ENCODE data around the gene C9. TPM values are rescaled to one million over a fixed set of nuclear protein-coding genes. Genes with fewer than 3 reads are reported as not detected.

The C9 gene
- total RNA-seq, 1 donor from 2014 or later = not detected

- no peaks in the 10 kb centered on the region for H3K27me3 Mint-ChIP-seq (ENCODE audit: low read depth)
- DNase-seq (ENCODE audit: low spot score) = no peak
- no peaks in the 10 kb centered on the region for H3K9me3 Mint-ChIP-seq (ENCODE audit: low read depth)
- H3K4me3 Mint-ChIP-seq (ENCODE audit: unreplicated experiment) = peak overlapping the region; percentile 49
- H3K27ac Mint-ChIP-seq (ENCODE audit: unreplicated experiment) = peak overlapping the region; percentile 98
- H3K4me1 Mint-ChIP-seq (ENCODE audit: low read depth) = peaks cover 73% of the 10 kb centered on the region
- TF ChIP-seq, protein P1, sequence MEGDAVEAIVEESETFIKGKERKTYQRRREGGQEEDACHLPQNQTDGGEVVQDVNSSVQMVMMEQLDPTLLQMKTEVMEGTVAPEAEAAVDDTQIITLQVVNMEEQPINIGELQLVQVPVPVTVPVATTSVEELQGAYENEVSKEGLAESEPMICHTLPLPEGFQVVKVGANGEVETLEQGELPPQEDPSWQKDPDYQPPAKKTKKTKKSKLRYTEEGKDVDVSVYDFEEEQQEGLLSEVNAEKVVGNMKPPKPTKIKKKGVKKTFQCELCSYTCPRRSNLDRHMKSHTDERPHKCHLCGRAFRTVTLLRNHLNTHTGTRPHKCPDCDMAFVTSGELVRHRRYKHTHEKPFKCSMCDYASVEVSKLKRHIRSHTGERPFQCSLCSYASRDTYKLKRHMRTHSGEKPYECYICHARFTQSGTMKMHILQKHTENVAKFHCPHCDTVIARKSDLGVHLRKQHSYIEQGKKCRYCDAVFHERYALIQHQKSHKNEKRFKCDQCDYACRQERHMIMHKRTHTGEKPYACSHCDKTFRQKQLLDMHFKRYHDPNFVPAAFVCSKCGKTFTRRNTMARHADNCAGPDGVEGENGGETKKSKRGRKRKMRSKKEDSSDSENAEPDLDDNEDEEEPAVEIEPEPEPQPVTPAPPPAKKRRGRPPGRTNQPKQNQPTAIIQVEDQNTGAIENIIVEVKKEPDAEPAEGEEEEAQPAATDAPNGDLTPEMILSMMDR (IDR thresholded peaks at IDR 0.05) = no peak
- H3K36me3 Mint-ChIP-seq (ENCODE audit: low read depth) = peaks cover 7% of the 10 kb centered on the region
Measured at GRCh38 chr5:39399135-39400036, 35.1 kb upstream of the C9 start.

DNA sequence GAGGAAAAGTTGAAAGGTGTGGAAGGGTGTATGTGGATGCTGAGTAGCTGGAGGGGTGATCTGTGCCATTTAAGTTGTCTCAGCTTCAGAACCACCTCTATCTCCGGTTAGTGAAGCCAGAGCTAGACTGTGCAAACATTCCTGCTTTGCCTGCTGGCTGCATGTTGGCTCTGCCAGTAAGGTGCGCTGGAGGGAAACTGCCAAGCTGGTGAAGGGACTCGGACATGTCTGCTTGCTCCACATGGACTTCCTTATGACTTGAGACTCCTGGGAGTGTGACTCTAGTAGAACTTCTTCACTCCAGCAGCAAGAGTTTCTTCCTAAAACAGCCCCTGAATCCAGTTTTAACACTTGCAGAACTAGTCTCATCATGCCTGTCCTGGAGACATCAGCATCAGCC is 32.5 kb upstream of the C9 start:
- TF ChIP-seq, protein P1 (IDR thresholded peaks at IDR 0.05) = no peak
- Mint-ChIP-seq H3K4me3 (ENCODE audit: unreplicated experiment) (no peak overlapping the region), H3K9me3 (ENCODE audit: low read depth) (no peaks in the 10 kb centered on the region), H3K4me1 (ENCODE audit: low read depth) (peaks cover 69% of the 10 kb centered on the region), H3K27me3 (ENCODE audit: low read depth) (no peaks in the 10 kb centered on the region), H3K36me3 (ENCODE audit: low read depth) (peaks cover 20% of the 10 kb centered on the region), H3K27ac (ENCODE audit: unreplicated experiment) (peak overlapping the region; percentile 34)
- DNase-seq (ENCODE audit: low spot score) = no peak

DNA sequence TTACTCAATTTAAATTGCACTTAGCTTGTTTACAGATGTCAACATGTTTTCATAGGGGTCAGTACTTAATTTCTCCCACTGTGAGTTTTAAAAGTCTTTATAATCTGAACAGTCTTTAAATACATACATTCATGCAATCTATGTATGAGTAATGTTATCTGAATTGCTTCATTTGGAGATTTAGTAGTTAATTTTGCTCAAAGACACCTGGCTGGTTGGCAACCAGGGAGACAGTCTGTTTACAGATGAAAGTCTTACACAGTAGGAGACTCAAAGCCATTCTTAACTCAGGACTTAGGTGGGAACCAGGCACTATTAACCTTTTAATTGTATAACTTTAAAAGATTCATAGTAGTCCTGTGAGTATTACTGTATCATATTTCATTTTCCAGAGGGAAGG is 31.2 kb upstream of the C9 start:
- Mint-ChIP-seq H3K27me3 (ENCODE audit: low read depth) (no peaks in the 10 kb centered on the region), H3K9me3 (ENCODE audit: low read depth) (no peaks in the 10 kb centered on the region), H3K4me3 (ENCODE audit: unreplicated experiment) (no peak overlapping the region), H3K27ac (ENCODE audit: unreplicated experiment) (peak overlapping the region; percentile 82), H3K36me3 (ENCODE audit: low read depth) (peaks cover 30% of the 10 kb centered on the region), H3K4me1 (ENCODE audit: low read depth) (peaks cover 58% of the 10 kb centered on the region)
- TF ChIP-seq, protein P1 (IDR thresholded peaks at IDR 0.05) = no peak
- no peak for DNase-seq (ENCODE audit: low spot score)

GRCh38 chr5:39394946-39395345 is 30.7 kb upstream of the C9 start:
- DNase-seq (ENCODE audit: low spot score) = no peak
- peak overlapping the region; percentile 82 for H3K27ac Mint-ChIP-seq (ENCODE audit: unreplicated experiment)
- TF ChIP-seq, protein P1 (IDR thresholded peaks at IDR 0.05) = no peak
- no peaks in the 10 kb centered on the region for H3K9me3 Mint-ChIP-seq (ENCODE audit: low read depth)
- H3K27me3 Mint-ChIP-seq (ENCODE audit: low read depth) = no peaks in the 10 kb centered on the region
- H3K4me1 Mint-ChIP-seq (ENCODE audit: low read depth) = peaks cover 53% of the 10 kb centered on the region
- no peak overlapping the region for H3K4me3 Mint-ChIP-seq (ENCODE audit: unreplicated experiment)
- peaks cover 32% of the 10 kb centered on the region for H3K36me3 Mint-ChIP-seq (ENCODE audit: low read depth)

- Mint-ChIP-seq H3K9me3 (ENCODE audit: low read depth) (no peaks in the 10 kb centered on the region), H3K36me3 (ENCODE audit: low read depth) (peaks cover 36% of the 10 kb centered on the region), H3K4me3 (ENCODE audit: unreplicated experiment) (no peak overlapping the region), H3K27ac (ENCODE audit: unreplicated experiment) (no peak overlapping the region), H3K27me3 (ENCODE audit: low read depth) (no peaks in the 10 kb centered on the region), H3K4me1 (ENCODE audit: low read depth) (peaks cover 15% of the 10 kb centered on the region)
- TF ChIP-seq, protein P1 (IDR thresholded peaks at IDR 0.05) = no peak
- DNase-seq (ENCODE audit: low spot score) = no peak
Measured at GRCh38 chr5:39390945-39391344, 26.6 kb upstream of the C9 start.
